Omental fat pad (tissue), 4 donors: ENCODE data around the gene CBLN4. TPM values are rescaled to one million over a fixed set of nuclear protein-coding genes. Genes with fewer than 3 reads are reported as not detected.

Experiments used
- ATAC-seq: fragments of 150-250 bp; one replicate; pipeline ENCODE4 v1.9.1; 2016; ENCODE audit warnings: mild to moderate bottlenecking, moderate library complexity; ENCODE audit not compliant: low FRiP score
- DNase-seq: peaks from one replicate; pipeline ENCODE4 v3.0.0-alpha.2; 2019; ENCODE audit warnings: low spot score
- total RNA-seq, 4 donors: library from RNA; depleted of rRNA; stranded (reverse); fragments of >200 nt; gene quantifications; one replicate each; pipeline ENCODE4 v1.1.0, GENCODE V29; 2016
- TF ChIP-seq, protein P1 (sequence below), 3 donors: fragments of 450-650 bp; IDR thresholded peaks; one replicate each; pipeline ENCODE4 v1.5.1; 2016 to 2017; ENCODE audit warnings: antibody characterized with exemption in 3 of 3, mild to moderate bottlenecking in 3 of 3, moderate library complexity in 2 of 3

Gene CBLN4
- total RNA-seq, result 1 to 10 TPM in 1 of 4 donors, under 1 TPM in 2, not detected in 1; 0.13 to 1.0 (median 0.32) TPM

GRCh38 chr20:56005389-56005715, at the start of gene CBLN4:
Gene CBLN4, minus strand, starts transcription at chr20:56005519. Its CDS starts 1,348 bp downstream, at chr20:56004171.
- no peak for ATAC-seq
- DNase-seq, result no peak
- TF ChIP-seq, protein P1, sequence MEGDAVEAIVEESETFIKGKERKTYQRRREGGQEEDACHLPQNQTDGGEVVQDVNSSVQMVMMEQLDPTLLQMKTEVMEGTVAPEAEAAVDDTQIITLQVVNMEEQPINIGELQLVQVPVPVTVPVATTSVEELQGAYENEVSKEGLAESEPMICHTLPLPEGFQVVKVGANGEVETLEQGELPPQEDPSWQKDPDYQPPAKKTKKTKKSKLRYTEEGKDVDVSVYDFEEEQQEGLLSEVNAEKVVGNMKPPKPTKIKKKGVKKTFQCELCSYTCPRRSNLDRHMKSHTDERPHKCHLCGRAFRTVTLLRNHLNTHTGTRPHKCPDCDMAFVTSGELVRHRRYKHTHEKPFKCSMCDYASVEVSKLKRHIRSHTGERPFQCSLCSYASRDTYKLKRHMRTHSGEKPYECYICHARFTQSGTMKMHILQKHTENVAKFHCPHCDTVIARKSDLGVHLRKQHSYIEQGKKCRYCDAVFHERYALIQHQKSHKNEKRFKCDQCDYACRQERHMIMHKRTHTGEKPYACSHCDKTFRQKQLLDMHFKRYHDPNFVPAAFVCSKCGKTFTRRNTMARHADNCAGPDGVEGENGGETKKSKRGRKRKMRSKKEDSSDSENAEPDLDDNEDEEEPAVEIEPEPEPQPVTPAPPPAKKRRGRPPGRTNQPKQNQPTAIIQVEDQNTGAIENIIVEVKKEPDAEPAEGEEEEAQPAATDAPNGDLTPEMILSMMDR (IDR thresholded peaks at IDR 0.05), result no peak

- ATAC-seq (no peak), DNase-seq (no peak)
- TF ChIP-seq, protein P1 (IDR thresholded peaks at IDR 0.05), result no peak
Measured at GRCh38 chr20:56043227-56043626, 37.9 kb upstream of the CBLN4 start.

DNA sequence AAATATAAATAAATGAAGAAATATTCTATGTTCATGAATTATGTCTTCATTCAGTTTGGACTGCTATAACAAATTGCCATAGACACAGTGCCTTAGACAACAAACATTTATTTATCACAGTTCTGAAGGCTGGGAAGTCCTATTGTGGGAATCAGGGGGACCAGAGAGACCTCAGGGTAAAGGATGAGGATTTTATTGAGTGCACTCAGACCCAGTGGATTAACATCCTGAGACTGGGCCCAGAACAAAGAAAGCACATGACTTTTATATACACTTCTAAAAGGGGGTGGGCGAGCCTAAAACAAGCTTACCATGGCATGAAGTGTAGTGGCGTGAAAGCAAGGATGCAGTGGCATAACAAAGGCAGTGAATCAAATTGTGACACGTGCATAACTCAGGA, 26.9 kb upstream of the CBLN4 start:
- no peak for ATAC-seq
- DNase-seq, result no peak
- TF ChIP-seq, protein P1 (IDR thresholded peaks at IDR 0.05), result no peak

DNA sequence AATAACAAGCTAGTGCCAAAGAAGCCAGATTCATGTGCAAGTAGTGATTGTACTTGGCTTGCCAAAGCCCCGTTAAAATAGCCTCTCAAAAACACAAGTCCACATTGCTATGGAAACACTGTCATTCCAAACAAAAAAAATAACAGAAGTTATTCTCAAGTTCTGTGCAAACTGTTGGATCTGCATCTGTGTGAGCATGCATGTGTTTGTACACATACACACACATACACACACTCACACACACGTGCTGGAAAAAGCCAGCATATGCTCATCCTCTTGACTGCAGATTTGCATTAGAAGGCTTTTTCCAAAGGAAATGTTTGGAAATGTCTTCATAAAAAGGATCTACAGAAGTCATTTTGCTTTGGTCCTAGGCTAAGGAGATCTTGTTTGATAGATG, 13.4 kb upstream of the CBLN4 start:
- DNase-seq (no peak), ATAC-seq (no peak)

GRCh38 chr20:56018194-56018593, 12.9 kb upstream of the CBLN4 start:
- DNase-seq (no peak), ATAC-seq (no peak)
- TF ChIP-seq, protein P1 (IDR thresholded peaks at IDR 0.05), result no peak

More for the DNA sequence above, 13.4 kb upstream of the CBLN4 start:
- TF ChIP-seq, protein P1 (IDR thresholded peaks at IDR 0.05), result no peak

DNA sequence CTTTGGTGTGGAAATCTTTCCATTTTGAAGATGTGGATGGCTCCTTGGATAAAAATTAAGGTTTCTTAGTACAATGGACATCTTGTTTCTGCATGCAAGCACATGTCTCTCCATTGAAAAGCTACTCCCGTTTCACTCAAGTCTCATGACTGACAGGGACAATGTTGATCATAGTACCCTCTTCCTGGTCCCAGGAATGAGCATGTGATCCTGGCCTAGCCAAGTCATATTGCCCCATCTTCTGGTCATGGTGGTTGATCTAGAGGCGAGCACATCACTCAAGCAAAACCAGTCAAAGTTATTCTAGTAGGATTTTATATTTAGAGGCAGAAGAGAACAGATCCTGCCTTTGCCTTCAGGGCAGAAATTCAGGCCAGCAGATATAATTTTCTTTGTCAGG, 12.2 kb upstream of the CBLN4 start:
- DNase-seq (no peak), ATAC-seq (no peak)
- TF ChIP-seq, protein P1 (IDR thresholded peaks at IDR 0.05), result no peak

GRCh38 chr20:56014998-56015397, 9.7 kb upstream of the CBLN4 start:
- no peak for DNase-seq
- ATAC-seq, result no peak
- TF ChIP-seq, protein P1 (IDR thresholded peaks at IDR 0.05), result no peak
